ENCODE measurements around the gene SLC16A9. TPM values are rescaled to one million over a fixed set of nuclear protein-coding genes. Genes with fewer than 3 reads are reported as not detected.
A peak's percentile ranks its signal among the peaks of the same experiment; 100 is the strongest.
"Not testable (repeated sequence)": the region's sequence is repeated elsewhere in the genome, so short reads cannot be mapped to it uniquely, and the experiment has no call there.

The SLC16A9 gene, protein sequence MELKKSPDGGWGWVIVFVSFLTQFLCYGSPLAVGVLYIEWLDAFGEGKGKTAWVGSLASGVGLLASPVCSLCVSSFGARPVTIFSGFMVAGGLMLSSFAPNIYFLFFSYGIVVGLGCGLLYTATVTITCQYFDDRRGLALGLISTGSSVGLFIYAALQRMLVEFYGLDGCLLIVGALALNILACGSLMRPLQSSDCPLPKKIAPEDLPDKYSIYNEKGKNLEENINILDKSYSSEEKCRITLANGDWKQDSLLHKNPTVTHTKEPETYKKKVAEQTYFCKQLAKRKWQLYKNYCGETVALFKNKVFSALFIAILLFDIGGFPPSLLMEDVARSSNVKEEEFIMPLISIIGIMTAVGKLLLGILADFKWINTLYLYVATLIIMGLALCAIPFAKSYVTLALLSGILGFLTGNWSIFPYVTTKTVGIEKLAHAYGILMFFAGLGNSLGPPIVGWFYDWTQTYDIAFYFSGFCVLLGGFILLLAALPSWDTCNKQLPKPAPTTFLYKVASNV
- total RNA-seq = 1.5 TPM
- long read RNA-seq, full-length matches to known transcripts = 1 of 4 reads
- long read RNA-seq, partial matches to known transcripts = 0 of 4 reads
- long read RNA-seq, other reads (novel, unspliced or antisense) = 3 of 4 reads

DNA sequence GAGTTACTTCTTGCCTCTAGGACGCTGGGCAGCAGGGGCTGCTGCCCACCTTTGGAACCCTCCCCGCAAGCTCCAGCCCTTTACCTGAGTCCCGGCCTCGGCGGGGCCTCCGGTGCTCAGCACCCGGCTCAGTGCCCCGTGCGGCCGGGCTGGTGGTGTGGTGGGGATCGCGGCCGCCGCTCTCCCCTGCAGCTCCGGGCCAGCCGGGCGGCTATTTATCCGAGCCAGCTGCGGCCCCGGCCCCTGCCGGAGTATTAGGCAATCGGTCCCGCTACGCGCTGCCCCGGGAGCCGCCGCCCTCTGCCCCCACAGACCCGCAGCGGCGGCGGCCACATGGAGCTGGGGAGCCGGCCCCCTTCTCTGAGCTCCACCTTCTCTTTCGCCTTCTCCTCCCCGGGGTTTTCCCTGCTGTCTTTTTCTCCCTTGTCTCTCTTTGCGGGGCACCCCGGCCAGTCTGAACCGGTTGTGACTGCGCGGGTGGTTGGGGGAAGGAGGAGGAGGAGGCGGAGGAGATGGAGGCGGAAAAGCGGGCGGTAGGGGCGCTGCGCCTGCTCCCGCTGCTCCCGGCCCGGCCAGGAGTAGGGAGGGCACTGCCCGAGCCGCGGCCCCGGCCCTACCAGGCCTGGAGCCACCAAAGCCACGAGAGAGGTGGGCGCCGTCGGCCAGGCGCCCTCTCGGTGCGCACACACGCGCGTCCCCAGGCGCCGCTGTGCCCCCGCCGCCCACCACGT lies at the start of gene SLC16A9:
SLC16A9 (minus strand) TSS at position 456 of the 731 bp plus-strand sequence. CDS start 25,559 bp downstream, outside the sequence.
- intact Hi-C loops (cut with DNase I) = no loop called here
- peak; percentile 76 for DNase-seq (ENCODE audit: low spot score)

DNA sequence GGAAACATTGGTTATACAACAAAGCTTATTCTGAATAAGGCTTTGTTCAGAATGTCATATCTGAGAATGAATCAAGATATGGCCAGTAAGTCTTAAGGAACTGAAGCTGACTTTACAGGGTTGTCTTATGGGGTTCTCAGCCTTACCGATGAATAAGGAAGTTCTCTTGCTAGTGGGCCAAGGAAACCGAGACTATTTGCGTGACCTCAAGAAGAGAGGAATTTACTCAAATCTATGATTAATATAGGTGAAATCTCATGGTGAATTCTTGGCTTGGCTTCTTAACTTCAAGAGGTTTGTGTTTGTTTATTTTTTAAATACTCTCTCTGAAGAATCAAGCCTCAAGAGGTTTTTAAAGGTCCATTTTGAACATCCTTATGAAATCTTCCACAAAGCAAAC lies 48.3 kb upstream of the SLC16A9 start:
- intact Hi-C loops (cut with DNase I) = no loop called here
- DNase-seq (ENCODE audit: low spot score) = no peak

DNA sequence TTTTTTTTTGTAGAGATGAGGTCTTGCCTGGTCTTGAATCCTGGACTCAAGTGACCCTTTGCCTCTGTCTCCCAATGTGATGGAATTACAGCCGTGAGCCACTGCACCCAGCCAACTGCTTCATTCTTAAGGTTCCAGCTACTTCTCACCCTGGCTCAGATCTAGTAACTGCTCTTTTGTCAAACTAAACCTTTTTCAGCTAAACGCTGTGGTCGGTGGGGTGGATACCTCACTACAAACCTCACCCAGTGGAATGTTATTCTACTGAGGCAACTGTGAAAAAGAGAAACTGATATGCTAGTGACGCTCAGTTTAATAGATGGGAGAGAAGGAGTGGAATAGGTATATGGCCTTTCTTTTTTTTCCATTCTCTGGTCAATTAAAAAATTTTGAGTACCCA lies 45.3 kb upstream of the SLC16A9 start:
- no peak for DNase-seq (ENCODE audit: low spot score)
- intact Hi-C loops (cut with DNase I) = no loop called here

DNA sequence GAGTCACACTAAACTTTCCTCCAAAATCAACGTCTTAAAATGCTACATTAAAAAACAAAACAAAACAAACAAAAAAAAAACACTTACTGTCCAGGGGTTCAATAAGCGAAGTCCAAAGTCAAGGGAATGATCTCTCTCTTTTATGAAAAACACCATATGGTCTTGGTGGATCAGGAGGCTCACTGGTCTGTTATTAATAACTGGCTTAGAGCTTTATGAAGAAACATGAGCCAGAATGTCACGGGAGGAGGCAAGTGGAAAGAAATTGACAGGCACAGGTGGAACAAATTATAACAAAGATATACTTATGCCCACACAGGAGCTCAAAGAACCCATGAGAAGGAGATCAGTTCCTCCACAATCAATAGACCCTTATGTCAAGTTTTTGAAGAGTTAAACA lies 43.6 kb upstream of the SLC16A9 start, which contains the start of gene MRLN:
MRLN (minus strand) TSS at position 189 of the 400 bp plus-strand sequence.
- DNase-seq (ENCODE audit: low spot score) = no peak
- intact Hi-C loops (cut with DNase I) = no loop called here

DNA sequence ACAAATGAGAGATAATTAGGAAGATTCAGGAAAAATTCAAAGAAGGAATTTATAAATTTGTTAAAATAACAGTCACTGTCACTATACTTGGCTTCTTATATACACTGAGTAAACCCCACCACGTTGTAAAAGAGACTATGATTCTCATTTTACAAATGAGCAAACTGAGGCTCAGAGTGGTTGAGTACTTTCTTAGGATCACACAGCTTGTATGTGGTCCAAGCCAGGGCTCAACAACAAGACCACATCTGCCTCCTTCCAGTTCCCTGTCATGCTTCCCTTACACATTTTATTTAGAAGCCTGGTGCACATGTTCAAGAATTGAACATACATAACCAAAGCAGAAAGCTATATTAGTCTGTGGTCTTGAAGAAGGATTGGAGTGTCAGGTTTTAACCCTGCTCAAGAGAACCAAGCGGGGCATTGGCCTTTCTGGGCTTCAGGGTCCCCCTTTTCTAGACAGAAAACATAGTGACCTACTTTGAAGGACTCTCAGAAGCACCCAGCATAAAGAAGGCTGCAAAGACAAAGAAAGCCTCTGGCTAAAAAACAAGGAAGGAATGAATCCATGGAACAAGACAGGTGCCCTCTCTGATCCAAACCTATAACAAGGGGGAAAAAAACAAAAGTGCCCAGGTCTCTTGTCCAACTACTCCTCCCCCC lies 42.8 kb upstream of the SLC16A9 start:
- intact Hi-C loops (cut with DNase I) = no loop called here
- DNase-seq (ENCODE audit: low spot score) = no peak

DNA sequence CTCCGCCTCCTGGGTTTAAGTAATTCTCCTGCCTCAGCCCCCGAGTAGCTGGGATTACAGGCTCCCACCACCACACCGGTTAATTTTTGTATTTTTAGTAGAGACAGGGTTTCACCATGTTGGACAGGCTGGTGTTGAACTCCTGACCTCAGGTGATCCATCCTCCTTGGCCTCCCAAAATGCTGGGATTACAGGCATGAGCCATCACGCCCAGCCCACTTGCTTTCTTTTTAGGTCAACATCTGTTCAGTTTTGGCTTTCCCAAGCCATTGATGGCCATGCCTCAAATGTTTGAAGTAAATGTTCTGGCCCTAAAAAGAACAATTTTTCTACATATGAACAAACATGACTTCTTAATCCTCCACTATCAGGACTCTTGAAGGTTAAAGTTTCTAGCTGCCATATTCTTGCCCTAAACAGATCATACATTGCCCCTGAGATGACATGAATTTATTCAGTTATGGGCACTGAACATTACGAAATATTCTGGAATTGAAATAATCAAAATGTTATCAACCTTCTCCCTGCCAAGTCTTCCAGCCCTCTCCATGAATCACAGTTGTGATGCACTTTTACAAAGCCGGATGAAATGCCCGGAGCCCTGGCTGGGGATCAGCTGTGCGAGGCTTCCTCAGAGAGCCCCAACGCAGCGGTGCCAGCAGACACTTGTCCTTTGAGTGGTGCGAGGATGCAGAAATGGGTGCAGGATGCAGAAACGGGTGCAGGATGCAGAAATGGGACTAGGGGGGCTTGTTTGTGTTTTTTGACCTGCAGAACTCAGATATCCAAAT lies 40.7 kb upstream of the SLC16A9 start:
- intact Hi-C loops (cut with DNase I) = no loop called here
- no peak for DNase-seq (ENCODE audit: low spot score)

DNA sequence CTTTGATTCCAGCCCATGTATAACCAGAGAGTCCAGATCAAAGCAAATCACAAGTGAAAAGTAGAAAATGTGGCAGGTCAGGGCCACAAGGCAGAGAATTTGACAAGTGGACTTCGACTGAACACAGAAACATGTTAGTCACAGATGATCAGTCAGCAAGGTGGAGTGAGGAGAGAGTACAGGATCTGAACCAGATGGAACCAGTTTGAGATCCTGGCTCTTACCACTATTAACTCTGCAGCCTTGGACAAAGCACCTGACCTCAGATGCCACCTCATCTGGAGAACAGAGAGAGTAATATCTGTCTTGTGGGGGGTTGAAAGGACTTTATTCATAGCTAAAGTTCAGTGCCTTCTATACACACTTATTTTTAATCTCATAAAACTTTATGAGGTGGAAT lies 39.2 kb upstream of the SLC16A9 start:
- no peak for DNase-seq (ENCODE audit: low spot score)
- intact Hi-C loops (cut with DNase I) = no loop called here

DNA sequence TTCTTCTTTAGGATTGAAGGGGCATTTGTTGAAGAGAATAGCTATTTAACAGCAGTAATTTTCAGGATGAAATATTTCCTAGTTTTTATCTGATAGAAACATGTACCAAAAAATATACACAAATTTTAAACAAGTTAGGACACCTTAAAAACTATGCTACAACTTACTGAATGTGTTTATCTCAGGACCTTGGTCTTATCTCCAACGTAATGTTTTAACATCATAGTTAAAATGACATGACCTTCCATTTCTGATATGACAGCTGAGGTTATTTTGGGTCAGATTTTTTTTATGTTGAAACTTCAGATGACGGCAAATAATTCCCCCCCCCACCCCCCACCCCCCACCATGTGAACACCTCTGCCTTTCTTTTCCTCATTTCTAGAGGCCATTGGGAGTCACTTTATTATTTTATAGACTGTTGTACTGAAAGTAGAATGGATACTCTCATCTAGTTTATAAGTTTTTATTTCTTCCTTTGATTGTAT lies 35.6 kb upstream of the SLC16A9 start:
- intact Hi-C loops (cut with DNase I) = no loop called here
- DNase-seq (ENCODE audit: low spot score) = no peak

DNA sequence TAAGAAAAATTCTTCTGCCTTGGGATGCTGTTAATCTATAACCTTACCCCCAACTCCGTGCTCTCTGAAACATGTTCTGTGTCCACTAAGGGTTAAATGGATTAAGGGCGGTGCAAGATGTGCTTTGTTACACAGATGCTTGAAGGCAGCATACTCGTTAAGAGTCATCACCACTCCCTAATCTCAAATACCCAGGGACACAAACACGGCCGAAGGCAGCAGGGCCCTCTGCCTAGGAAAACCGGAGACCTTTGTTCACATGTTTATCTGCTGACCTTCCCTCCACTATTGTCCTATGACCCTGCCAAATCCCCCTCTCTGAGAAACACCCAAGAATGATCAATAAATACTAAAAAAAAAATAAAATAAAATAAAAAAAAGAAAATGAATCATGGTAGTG lies 35.1 kb upstream of the SLC16A9 start:
- intact Hi-C loops (cut with DNase I); DNase-seq (ENCODE audit: low spot score): not testable (repeated sequence)

DNA sequence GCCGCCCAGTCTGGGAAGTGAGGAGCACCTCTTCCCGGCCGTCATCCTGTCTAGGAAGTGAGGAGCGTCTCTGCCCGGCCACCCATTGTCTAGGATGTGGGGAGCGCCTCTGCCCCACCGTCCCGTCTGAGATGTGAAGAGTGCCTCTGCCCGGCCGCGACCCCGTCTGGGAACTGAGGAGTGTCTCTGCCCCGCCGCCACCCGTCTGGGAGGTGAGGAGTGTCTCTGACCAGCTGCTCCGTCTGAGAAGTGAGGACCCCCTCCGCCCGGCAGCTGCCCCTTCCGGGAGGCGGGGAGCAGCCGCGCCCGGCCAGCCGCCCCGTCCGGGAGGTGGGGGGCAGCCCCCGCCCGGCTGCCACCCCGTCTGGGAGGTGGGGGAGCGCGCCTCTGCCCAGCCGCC lies 34.5 kb upstream of the SLC16A9 start:
- intact Hi-C loops (cut with DNase I); DNase-seq (ENCODE audit: low spot score): not testable (repeated sequence)

DNA sequence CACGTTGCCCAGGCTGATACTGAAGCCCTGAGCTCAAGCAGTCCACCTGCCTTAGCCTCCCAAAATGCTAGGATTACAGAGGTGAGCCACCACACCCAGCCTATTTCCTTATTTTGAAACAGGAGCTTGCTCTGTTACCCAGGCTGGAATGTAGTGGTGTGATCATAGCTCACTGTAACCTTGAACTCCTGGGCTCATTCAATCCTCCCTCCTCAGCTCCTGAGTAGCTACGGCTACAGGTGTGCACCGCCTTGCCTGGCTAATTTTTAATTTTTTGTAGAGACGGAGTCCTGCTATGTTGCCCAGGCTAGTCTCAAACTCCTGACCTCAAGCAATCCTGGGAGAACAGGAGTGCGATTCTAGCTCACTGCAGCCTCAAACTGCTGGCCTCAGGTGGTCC lies 31.9 kb upstream of the SLC16A9 start:
- no peak for DNase-seq (ENCODE audit: low spot score)
- intact Hi-C loops (cut with DNase I) = no loop called here

DNA sequence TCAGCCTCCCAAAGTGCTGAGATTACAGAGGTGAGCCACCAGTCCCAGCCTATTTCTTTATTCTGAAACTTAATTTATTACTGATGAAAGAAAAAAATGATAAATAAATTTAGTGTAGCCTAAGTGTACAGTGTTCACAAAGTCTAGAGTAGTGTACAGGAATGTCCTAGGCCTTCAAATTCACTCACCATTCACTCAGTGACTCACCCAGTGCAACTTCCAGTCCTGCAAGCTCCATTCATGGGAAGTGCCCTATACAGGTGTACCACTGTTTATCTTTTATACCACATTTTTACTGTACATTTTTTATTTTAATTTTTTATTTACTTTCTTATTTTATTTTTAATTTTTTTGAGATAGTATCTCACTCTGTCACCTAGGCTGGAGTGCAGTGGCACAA lies 31.4 kb upstream of the SLC16A9 start:
- DNase-seq (ENCODE audit: low spot score) = no peak
- intact Hi-C loops (cut with DNase I) = no loop called here

DNA sequence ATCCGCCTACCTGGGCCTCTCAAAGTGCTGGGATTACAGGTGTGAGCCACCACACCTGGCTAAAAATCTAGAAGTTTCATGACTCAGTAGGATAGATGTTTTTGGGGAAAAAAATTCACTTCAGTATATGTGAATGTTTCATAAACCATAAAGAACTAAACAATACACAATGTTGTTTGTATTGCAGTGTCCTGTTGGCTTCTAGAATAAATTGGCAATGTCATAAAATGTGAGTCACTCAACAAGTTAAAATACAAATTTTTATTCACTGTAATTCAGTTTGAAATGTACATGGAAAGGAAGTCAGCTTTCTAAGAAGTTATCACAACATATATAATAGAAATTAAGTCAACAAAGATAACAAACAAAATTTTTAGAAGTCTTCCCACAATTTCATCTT lies 27.1 kb upstream of the SLC16A9 start:
- DNase-seq (ENCODE audit: low spot score) = no peak
- intact Hi-C loops (cut with DNase I) = no loop called here

DNA sequence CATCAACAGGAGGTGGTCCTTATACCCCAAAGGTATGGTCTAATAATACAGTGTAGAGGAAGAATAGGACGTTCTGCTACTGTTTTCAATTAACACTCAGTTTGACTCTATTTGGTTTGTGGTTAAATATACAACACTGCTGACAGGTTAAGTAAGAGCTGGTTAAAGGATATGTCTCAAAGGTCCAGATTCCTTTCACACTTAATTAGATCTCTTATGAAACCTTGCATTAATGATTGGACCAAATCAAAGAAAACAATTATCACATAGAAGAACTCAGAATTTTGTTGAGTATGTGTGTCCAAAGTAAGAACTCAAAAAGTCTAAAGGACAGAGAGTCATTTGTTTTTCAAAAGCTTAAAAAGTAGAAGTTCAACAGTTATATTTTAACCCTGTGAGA lies 25.6 kb upstream of the SLC16A9 start:
- no peak for DNase-seq (ENCODE audit: low spot score)
- intact Hi-C loops (cut with DNase I) = no loop called here

DNA sequence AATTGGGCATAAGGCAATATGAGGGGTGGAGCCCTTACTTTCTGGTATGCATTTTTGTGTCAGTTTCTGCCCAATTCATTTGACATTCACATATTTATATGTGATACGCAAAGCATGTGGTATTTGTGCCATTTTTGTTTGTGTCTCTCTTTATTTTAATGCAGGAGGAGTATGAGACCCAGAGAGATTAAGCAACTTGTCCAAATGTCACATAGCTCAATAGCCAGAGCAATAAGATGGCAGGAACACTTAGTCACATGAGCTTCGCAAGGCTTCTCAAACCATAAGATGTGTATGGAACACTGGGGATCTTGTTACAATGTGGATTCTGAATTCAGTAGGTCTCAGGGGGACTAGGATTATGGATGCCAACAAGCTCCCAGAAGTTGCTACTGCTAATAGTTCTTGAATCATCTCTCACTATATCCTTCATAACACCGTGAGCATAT lies 24.4 kb upstream of the SLC16A9 start:
- intact Hi-C loops (cut with DNase I) = no loop called here
- no peak for DNase-seq (ENCODE audit: low spot score)

DNA sequence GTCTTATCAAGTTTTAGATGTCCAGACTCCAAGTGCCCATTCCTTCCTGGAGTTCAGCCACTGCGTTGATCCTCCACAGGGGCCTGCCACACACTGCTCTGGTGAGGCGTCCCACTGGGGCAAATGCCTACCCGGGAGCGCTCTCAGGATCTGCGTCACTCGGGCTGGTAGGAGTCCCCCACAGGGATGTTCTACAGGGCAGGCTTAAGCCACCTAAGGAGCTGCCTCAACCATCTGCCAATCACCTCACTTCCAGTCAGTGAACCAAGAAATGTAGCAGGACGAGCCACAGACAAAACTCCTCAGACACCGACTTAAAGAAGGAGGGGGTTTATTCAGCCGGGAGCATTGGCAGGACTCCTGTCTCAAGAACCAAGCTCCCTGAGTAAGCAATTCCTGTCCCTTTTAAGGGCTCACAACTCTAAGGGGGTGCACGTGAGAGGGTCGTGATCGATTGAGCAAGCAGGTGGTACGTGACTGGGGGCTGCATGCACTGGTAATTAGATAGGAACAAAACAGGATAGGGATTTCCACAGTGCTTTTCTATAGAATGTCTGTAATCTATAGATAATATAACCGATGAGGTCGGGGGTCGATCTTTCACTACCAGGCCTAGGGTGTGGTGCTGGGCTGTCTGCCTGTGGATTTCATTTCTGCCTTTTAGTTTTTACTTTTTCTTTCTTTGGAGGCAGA lies 23.8 kb upstream of the SLC16A9 start:
- DNase-seq (ENCODE audit: low spot score); intact Hi-C loops (cut with DNase I): not testable (repeated sequence)

DNA sequence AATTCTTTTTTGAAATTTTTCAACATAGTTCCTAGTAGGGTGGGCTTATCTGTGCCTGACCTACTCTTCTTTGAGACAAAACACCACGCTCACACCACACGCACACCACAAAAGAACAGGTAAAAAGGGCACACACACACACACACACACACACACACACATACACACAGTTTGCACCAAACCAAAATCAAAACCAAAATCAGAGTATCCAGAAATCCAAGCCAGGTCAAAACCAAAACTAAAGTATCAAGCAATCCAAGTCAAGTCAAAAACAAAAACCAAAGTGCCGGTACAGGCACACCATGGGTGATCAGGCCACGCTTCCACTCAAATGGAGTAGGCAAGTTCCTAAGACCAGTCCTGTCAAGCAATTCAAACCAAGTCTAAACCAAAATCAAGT lies 23.2 kb upstream of the SLC16A9 start:
- intact Hi-C loops (cut with DNase I); DNase-seq (ENCODE audit: low spot score): not testable (repeated sequence)

DNA sequence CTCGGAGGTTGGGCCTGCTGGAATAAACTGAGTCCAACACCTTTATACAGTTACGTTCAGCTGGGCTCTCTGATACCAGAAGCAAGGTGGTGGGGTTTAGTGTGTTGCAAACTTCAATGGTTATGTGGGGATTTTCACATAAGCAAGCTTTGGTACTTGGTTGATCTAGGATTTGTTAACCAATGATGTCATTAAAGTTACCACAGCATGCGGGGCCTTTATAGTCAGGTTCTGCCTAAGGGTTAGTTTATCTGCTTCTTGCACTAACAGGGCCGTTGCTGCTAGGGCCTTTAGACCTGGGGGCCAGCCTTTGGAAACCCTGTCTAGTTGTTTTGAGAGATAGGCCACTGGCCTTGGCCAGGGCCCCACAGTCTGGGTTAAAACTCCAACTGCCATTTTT lies 19.5 kb upstream of the SLC16A9 start:
- DNase-seq (ENCODE audit: low spot score); intact Hi-C loops (cut with DNase I): not testable (repeated sequence)

Measured in cardiac septum (tissue), 1 donor.